CD4-positive, alpha-beta T cell treated with Interleukin-15 for 1 hour (primary cell): ENCODE data around the gene ACSF3.
A peak's percentile ranks its signal among the peaks of the same experiment; 100 is the strongest.

Experiments used
- DNase-seq: peaks from one replicate; pipeline ENCODE4 v3.0.0-alpha.2; 2020

ACSF3 gene

GRCh38 chr16:89093602-89094251 is at the start of gene ACSF3:
Gene ACSF3, plus strand, starts transcription at chr16:89093852. Its CDS starts 6,830 bp downstream, at chr16:89100682.
- DNase-seq = peak; percentile 72

GRCh38 chr16:89044418-89045180 is 49.1 kb upstream of the ACSF3 start:
- DNase-seq = no peak

GRCh38 chr16:89045181-89045815 is 48.4 kb upstream of the ACSF3 start:
- no peak for DNase-seq

- DNase-seq = no peak
Observed at GRCh38 chr16:89045881-89046280, 47.8 kb upstream of the ACSF3 start.

GRCh38 chr16:89046491-89046890 is 47.2 kb upstream of the ACSF3 start:
- DNase-seq = no peak

GRCh38 chr16:89047331-89048089 is 46.1 kb upstream of the ACSF3 start:
- DNase-seq = no peak

GRCh38 chr16:89048090-89048725 is 45.4 kb upstream of the ACSF3 start:
- no peak for DNase-seq

- DNase-seq = no peak
Observed at GRCh38 chr16:89048871-89049422, 44.7 kb upstream of the ACSF3 start.

- DNase-seq = no peak
Observed at GRCh38 chr16:89049484-89050118, 44.1 kb upstream of the ACSF3 start.

- no peak for DNase-seq
Observed at GRCh38 chr16:89050119-89050867, 43.4 kb upstream of the ACSF3 start.

- no peak for DNase-seq
Observed at GRCh38 chr16:89050868-89051311, 42.8 kb upstream of the ACSF3 start.

GRCh38 chr16:89051521-89052166 is 42.0 kb upstream of the ACSF3 start:
- DNase-seq = no peak

GRCh38 chr16:89052191-89052889 is 41.3 kb upstream of the ACSF3 start:
- DNase-seq = no peak

GRCh38 chr16:89052890-89053724 is 40.5 kb upstream of the ACSF3 start:
- DNase-seq = peak; percentile 65

GRCh38 chr16:89053725-89054029 is 40.0 kb upstream of the ACSF3 start:
- no peak for DNase-seq

- no peak for DNase-seq
Observed at GRCh38 chr16:89054261-89054661, 39.4 kb upstream of the ACSF3 start.

- no peak for DNase-seq
Observed at GRCh38 chr16:89054714-89055113, 38.9 kb upstream of the ACSF3 start.

- DNase-seq = no peak
Observed at GRCh38 chr16:89055313-89055712, 38.3 kb upstream of the ACSF3 start.
